ENCODE measurements around the gene MCRIP2. TPM values are rescaled to one million over a fixed set of nuclear protein-coding genes. Genes with fewer than 3 reads are reported as not detected.

Gene MCRIP2
- polyA plus RNA-seq, 4 donors: 43.4 to 279 (median 166) TPM

- no peak for DNase-seq
- FAIRE-seq: no peak
- H3K4me1 ChIP-seq (ENCODE audit: control insufficient read depth in 3 of 3, insufficient read depth in 2 of 3, low read depth in 1 of 3, low read length in 2 of 3): peaks cover 0 to 36% (median 3%) of the 10 kb centered on the region in 3 donors
Measured at GRCh38 chr16:632486-633335, 8.9 kb upstream of the MCRIP2 start.

GRCh38 chr16:633336-634050 is 8.1 kb upstream of the MCRIP2 start:
- WGBS, 3 donors: 97% methylated on average over 53 to 74 of the region's 74 CpGs
- FAIRE-seq: no peak
- Histone ChIP-seq H3K27ac (ENCODE audit: low read depth in 1 of 3, low read length in 2 of 3) (no peak overlapping the region), H3K4me3 (ENCODE audit: low read depth in 1 of 3, low read length in 3 of 3) (no peak overlapping the region), H3K4me1 (ENCODE audit: control insufficient read depth in 3 of 3, insufficient read depth in 2 of 3, low read depth in 1 of 3, low read length in 2 of 3) (peaks cover 0 to 42% (median 3%) of the 10 kb centered on the region in 3 donors), H3K9me3 (ENCODE audit: control insufficient read depth in 2 of 2, insufficient read depth in 1 of 2, low read depth in 1 of 2, low read length in 1 of 2) (no peaks in the 10 kb centered on the region), H3K27me3 (ENCODE audit: control insufficient read depth in 3 of 3, insufficient read depth in 3 of 3, low read length in 3 of 3) (no peaks in the 10 kb centered on the region), H3K36me3 (ENCODE audit: control insufficient read depth in 3 of 3, insufficient read depth in 2 of 3, low read depth in 1 of 3, low read length in 3 of 3) (peaks cover 0 to 36% (median 0%) of the 10 kb centered on the region in 3 donors)
- no peak for DNase-seq

More at GRCh38 chr16:632486-633335, 8.9 kb upstream of the MCRIP2 start:
- 93 to 94% (median 94%) methylated on average over 63 to 67 of the region's 67 CpGs for WGBS, 3 donors
- no peaks in the 10 kb centered on the region for H3K27me3 ChIP-seq (ENCODE audit: control insufficient read depth in 3 of 3, insufficient read depth in 3 of 3, low read length in 3 of 3)
- no peaks in the 10 kb centered on the region for H3K9me3 ChIP-seq (ENCODE audit: control insufficient read depth in 2 of 2, insufficient read depth in 1 of 2, low read depth in 1 of 2, low read length in 1 of 2)
- H3K27ac ChIP-seq (ENCODE audit: low read depth in 1 of 3, low read length in 2 of 3): no peak overlapping the region
- peaks cover 0 to 44% (median 0%) of the 10 kb centered on the region in 3 donors for H3K36me3 ChIP-seq (ENCODE audit: control insufficient read depth in 3 of 3, insufficient read depth in 2 of 3, low read depth in 1 of 3, low read length in 3 of 3)
- H3K4me3 ChIP-seq (ENCODE audit: low read depth in 1 of 3, low read length in 3 of 3): no peak overlapping the region

- no peak overlapping the region for H3K4me3 ChIP-seq (ENCODE audit: low read depth in 1 of 3, low read length in 3 of 3)
- FAIRE-seq (no peak), DNase-seq (no peak)
- H3K36me3 ChIP-seq (ENCODE audit: control insufficient read depth in 3 of 3, insufficient read depth in 2 of 3, low read depth in 1 of 3, low read length in 3 of 3): peaks cover 0 to 30% (median 0%) of the 10 kb centered on the region in 3 donors
- H3K27ac ChIP-seq (ENCODE audit: low read depth in 1 of 3, low read length in 2 of 3): no peak overlapping the region
- H3K27me3 ChIP-seq (ENCODE audit: control insufficient read depth in 3 of 3, insufficient read depth in 3 of 3, low read length in 3 of 3): no peaks in the 10 kb centered on the region
- 86 to 93% (median 89%) methylated on average over 19 to 22 of the region's 22 CpGs for WGBS, 3 donors
- H3K4me1 ChIP-seq (ENCODE audit: control insufficient read depth in 3 of 3, insufficient read depth in 2 of 3, low read depth in 1 of 3, low read length in 2 of 3): peaks cover 0 to 42% (median 3%) of the 10 kb centered on the region in 3 donors
- H3K9me3 ChIP-seq (ENCODE audit: control insufficient read depth in 2 of 2, insufficient read depth in 1 of 2, low read depth in 1 of 2, low read length in 1 of 2): no peaks in the 10 kb centered on the region
Measured at GRCh38 chr16:634051-634670, 7.5 kb upstream of the MCRIP2 start.

- DNase-seq (no peak), FAIRE-seq (no peak)
- Histone ChIP-seq H3K27ac (ENCODE audit: low read depth in 1 of 3, low read length in 2 of 3) (no peak overlapping the region), H3K4me3 (ENCODE audit: low read depth in 1 of 3, low read length in 3 of 3) (peak overlapping the region in 1 of 3 donors; percentile 72), H3K4me1 (ENCODE audit: control insufficient read depth in 3 of 3, insufficient read depth in 2 of 3, low read depth in 1 of 3, low read length in 2 of 3) (peaks cover 0 to 35% (median 3%) of the 10 kb centered on the region in 3 donors), H3K36me3 (ENCODE audit: control insufficient read depth in 3 of 3, insufficient read depth in 2 of 3, low read depth in 1 of 3, low read length in 3 of 3) (peaks cover 0 to 24% (median 0%) of the 10 kb centered on the region in 3 donors), H3K27me3 (ENCODE audit: control insufficient read depth in 3 of 3, insufficient read depth in 3 of 3, low read length in 3 of 3) (no peaks in the 10 kb centered on the region), H3K9me3 (ENCODE audit: control insufficient read depth in 2 of 2, insufficient read depth in 1 of 2, low read depth in 1 of 2, low read length in 1 of 2) (no peaks in the 10 kb centered on the region)
- WGBS, 3 donors: 84 to 91% (median 89%) methylated on average over 6 to 7 of the region's 7 CpGs
Measured at GRCh38 chr16:634996-635395, 6.6 kb upstream of the MCRIP2 start.

GRCh38 chr16:635573-636205 is 5.9 kb upstream of the MCRIP2 start:
- Histone ChIP-seq H3K27ac (ENCODE audit: low read depth in 1 of 3, low read length in 2 of 3) (peak overlapping the region; percentile 52 to 98 (median 96)), H3K4me3 (ENCODE audit: low read depth in 1 of 3, low read length in 3 of 3) (peak overlapping the region; percentile 51 to 74 (median 72)), H3K27me3 (ENCODE audit: control insufficient read depth in 3 of 3, insufficient read depth in 3 of 3, low read length in 3 of 3) (no peaks in the 10 kb centered on the region), H3K36me3 (ENCODE audit: control insufficient read depth in 3 of 3, insufficient read depth in 2 of 3, low read depth in 1 of 3, low read length in 3 of 3) (peaks cover 0 to 22% (median 0%) of the 10 kb centered on the region in 3 donors), H3K4me1 (ENCODE audit: control insufficient read depth in 3 of 3, insufficient read depth in 2 of 3, low read depth in 1 of 3, low read length in 2 of 3) (peaks cover 0 to 33% (median 3%) of the 10 kb centered on the region in 3 donors), H3K9me3 (ENCODE audit: control insufficient read depth in 2 of 2, insufficient read depth in 1 of 2, low read depth in 1 of 2, low read length in 1 of 2) (no peaks in the 10 kb centered on the region)
- DNase-seq: peak in 1 of 2 donors; percentile 38
- no peak for FAIRE-seq
- WGBS, 3 donors: 2 to 4% (median 2%) methylated on average over 39 to 55 of the region's 55 CpGs

GRCh38 chr16:636206-637080 is 5.2 kb upstream of the MCRIP2 start, which contains the start of gene METTL26:
METTL26 (minus strand) TSS chr16:636305; CDS start chr16:636290, 15 bp downstream.
- Histone ChIP-seq H3K27ac (ENCODE audit: low read depth in 1 of 3, low read length in 2 of 3) (peak within 1 kb of the TSS; percentile 96 to 98 (median 96)), H3K4me3 (ENCODE audit: low read depth in 1 of 3, low read length in 3 of 3) (peak within 1 kb of the TSS; percentile 51 to 74 (median 72)), H3K27me3 (ENCODE audit: control insufficient read depth in 3 of 3, insufficient read depth in 3 of 3, low read length in 3 of 3) (no peaks in the 10 kb centered on the region), H3K36me3 (ENCODE audit: control insufficient read depth in 3 of 3, insufficient read depth in 2 of 3, low read depth in 1 of 3, low read length in 3 of 3) (peaks cover 0 to 22% (median 0%) of the 10 kb centered on the region in 3 donors), H3K9me3 (ENCODE audit: control insufficient read depth in 2 of 2, insufficient read depth in 1 of 2, low read depth in 1 of 2, low read length in 1 of 2) (no peaks in the 10 kb centered on the region), H3K4me1 (ENCODE audit: control insufficient read depth in 3 of 3, insufficient read depth in 2 of 3, low read depth in 1 of 3, low read length in 2 of 3) (peaks cover 0 to 30% (median 0%) of the 10 kb centered on the region in 3 donors)
- FAIRE-seq (no peak), DNase-seq (peak; percentile 96)
- WGBS, 3 donors: 0% methylated on average over 76 to 91 of the region's 91 CpGs

Measured in small intestine (tissue), 7 donors.